GM18519 (cell line): Measurements from ENCODE around the gene SLAMF6.
"Not testable (repeated sequence)": the region's sequence is repeated elsewhere in the genome, so short reads cannot be mapped to it uniquely, and the experiment has no call there.

Experiments used
- ATAC-seq: cut with Tn5 transposase; IDR thresholded peaks from one replicate; pipeline ENCODE4 v1.9.1; 2021; ENCODE audit warnings: mild to moderate bottlenecking, moderate library complexity; ENCODE audit not compliant: unreplicated experiment, low FRiP score

SLAMF6 gene

DNA sequence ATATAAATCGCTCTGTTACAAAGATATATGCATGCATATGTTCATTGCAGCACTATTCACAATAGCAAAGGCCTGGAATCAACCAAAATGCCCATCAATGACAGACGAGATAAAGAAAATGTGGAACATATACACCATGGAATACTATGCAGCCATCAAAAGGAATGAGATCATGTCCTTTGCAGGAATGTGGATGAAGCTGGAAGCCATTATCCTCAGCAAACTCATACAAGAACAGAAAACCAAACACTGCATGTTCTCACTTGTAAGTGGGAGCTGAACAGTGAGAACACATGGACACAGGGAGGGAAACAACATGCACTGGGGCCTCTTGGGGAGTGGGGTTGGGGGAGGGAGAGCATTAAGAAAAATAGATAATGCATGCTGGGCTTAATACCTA is 5.5 kb downstream of the SLAMF6 start:
- not testable (repeated sequence) for ATAC-seq

GRCh38 chr1:160515908-160516307 is 7.1 kb downstream of the SLAMF6 start:
- not testable (repeated sequence) for ATAC-seq

- no peak for ATAC-seq
Observed at GRCh38 chr1:160504651-160505050, 18.4 kb downstream of the SLAMF6 start.

DNA sequence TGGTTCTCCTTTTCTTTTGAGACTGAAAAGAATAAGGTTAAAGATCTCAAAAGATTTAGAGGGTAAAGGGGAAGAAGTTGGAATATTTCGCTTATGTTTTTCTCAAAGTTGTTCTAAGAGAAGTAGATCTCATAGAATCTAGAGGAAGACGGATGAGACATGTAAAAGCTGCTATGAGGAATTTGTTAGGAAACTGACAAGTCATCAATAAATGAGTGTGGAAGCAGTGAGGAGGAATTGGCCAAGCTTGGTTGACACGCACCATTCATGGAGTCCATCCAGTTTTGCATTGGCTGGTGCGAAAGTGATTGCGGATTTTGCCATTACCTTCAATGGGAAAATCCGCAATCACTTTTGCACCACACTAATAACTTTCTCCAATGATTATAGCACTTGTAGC is 20.0 kb downstream of the SLAMF6 start:
- no peak for ATAC-seq

DNA sequence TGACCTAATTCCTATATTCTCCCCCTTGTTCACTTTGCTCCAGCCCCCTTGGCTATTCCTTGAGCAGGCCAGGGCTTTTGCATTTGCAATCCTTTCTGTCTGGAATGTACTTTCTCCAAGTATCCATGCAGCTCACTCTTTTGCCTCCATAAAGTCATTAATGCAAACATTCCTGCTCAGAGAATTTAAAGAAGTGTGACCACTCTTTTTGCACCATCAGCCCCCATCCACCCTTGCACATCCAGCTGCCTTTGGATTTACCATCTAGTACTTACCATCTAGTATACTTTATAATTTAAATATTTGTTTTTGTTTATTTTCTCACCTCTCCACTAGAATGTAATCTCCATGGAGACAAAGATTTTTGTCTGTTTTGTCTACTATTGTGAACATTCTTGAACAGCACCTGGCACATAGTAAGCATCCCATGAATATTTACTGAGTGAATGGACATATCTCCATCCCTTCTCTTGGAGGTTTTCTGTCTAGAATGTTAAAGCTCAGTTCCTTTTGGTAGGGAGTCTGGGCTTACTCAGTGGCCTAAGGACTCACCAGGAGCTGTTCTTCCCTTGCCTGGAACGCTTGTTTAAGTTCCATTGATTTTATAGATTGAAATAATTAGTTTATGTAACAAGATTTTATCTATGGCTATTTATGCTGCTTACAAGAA is 22.6 kb downstream of the SLAMF6 start:
- no peak for ATAC-seq

DNA sequence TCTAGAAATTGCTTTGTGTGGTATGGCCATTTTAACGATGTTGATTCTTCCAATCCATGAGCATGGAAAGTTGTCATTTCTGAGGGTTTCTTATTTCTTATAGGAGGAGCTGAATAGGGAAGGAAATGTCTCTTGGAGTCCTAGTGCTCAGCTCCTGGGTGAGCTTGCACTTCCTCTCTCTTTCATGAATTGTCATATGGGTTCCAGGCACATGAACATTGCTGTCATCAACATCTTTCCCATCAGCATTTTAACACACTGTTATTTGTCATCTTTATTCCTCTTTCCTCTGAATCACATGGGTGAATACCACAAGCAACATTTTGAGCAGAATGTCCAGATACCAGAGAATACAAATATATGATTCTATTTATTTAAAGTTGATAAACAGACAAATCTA is 23.4 kb downstream of the SLAMF6 start:
- ATAC-seq = no peak

DNA sequence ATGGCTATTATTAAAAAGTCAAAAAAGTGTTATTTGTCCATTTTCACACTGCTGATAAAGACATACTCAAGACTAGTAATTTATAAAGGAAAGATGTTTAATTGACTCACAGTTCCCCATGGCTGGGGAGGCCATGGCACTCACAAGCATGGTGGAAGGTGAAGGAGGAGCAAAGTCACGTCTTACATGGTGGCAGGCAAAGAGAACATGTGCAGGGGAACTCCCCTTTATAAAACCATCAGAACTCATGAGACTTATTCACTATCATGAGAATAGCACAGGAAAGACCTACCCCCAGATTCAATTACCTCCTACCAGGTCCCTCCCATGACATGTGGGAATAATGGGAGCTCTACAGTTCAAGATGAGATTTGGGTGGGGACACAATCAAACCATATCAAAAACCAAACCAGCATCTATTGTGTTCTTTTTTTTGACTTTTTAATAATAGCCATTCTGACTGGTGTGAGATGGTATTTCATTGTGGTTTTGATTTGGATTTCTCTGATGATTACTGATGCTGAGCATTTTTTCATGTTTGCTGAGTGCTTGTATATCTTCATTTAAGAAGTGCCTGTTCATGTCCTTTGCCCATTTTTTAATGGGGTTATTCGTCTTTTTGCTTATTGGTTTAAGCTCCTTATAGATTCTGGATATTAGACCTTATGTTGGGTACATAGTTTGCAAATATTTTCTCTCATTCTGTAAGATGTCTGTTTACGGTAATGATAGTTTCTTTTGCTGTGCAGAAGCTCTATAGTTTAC is 24.6 kb downstream of the SLAMF6 start:
- ATAC-seq = not testable (repeated sequence)

GRCh38 chr1:160496334-160496733 is 26.7 kb downstream of the SLAMF6 start:
- ATAC-seq = no peak

DNA sequence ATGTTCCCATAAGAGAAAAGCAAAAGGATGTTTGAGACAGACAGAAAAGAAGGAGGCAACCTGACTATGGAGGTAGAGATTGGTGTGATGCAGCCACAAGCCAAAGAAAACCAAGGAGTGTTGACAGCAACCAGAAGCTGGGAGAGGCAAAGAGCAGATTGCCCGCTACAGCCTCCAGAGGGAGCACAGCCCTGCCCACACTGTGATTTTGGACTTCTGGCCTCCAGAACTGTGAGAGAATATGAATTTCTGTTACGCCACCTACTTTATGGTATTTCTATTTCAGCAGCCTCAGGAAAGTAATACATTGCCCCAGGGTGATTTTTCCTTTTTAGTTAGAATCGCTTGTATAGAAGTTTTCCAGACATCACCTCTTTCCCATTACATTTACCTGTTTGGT is 28.4 kb downstream of the SLAMF6 start:
- ATAC-seq = no peak

DNA sequence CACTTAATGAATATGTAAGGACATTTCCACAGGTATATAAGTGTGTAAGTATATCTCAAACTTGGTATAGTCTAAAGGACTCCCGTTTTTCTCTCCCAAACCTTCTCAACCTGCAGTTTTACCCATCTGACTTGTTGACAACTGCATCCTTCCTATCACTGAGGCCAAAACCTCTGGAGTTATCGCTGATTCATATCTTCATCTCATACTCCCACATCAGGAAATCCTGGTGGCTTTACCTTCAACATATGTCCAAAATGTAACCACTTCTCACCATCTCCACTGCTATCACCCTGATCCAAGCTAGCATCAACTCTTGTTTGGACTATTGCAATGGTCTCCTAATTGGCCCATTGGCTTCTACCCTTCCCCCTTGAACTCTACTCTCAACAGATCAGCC is 30.4 kb downstream of the SLAMF6 start:
- no peak for ATAC-seq

DNA sequence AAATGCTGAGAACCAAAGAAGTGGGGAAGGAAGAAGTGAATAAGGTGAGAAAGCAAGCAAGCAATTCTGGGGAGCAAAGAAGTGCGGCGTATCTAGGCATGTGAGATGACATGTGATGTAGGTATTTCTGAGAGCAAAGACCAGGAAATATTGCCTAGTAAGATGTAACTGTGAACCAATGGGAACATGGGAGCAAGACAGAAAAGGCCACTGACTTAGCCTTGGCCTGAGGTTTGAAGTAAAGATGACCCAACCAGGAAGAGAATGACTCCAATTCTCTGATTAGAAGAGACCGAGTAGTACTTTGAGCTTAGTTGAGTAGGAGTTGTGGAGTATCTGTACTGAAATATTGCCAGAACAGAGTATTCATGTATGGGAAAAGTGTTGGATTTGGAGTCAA is 31.1 kb downstream of the SLAMF6 start:
- no peak for ATAC-seq

- no peak for ATAC-seq
Observed at GRCh38 chr1:160491017-160491416, 32.0 kb downstream of the SLAMF6 start.

DNA sequence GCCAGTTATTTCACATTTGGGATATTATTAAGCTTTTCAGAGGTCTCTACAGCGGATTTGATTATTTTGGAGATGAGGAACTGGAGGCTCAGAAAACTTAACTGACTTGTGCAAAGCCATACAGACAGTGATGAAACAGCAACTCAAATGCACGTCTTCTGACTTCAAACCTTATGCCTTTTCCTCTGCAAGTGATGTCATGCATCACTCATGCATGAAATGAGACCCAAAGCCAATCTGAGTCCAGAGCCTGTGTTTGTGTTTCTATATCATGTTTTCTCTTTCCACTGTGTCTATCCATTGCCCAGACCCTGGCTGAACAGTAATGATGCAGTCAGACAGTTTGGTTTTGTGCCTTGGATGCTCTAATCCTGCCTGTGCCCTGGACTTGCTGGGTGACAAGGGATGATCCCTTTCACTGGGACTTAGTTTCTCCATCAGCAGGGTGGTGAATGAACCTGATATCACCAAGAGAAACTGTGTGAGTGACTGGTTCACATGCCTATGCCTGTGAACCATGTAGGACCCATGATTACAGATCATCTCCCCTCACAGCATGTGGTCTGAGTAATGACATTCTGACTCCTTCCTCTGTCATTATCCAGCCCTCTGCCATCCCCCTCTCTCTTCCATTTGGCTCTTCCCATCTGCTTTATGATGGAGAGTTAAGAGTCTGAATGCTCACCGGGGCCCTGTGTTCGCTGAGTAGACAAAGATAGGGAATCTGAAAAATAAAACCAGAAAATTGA is 33.4 kb downstream of the SLAMF6 start:
- no peak for ATAC-seq

DNA sequence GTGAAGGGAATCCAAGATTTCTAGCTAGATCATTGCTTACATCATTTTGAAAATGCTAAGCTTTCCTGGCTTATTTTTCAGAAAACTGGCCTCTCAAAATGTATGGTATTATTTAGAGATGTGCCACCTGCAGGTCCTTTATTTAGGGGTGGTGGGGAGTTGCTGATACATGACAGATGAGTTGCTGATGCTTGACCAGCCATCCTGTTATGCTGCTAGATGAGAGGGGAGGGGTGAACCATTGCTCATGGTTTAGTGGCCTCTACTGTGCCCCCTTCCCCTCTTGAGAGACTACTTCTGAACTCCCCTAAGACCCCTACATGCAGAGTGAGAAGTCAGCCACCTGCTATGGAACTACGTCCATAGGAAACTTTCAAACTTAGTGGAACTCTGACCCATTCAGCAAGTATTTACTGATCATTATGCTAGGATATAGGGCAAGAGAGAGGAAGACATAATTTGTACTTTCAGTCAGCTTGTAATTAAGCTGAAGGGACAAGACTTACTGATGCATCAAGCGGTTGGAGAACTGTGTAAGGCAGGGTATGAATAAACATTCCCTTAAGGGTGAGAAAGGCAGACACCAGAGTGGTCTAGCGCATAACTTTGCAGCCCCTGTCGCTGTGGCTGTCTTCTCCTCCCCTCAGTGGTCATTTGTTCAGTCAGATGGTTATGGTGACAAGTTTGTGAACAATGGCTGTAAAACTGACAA is 34.6 kb downstream of the SLAMF6 start:
- no peak for ATAC-seq

DNA sequence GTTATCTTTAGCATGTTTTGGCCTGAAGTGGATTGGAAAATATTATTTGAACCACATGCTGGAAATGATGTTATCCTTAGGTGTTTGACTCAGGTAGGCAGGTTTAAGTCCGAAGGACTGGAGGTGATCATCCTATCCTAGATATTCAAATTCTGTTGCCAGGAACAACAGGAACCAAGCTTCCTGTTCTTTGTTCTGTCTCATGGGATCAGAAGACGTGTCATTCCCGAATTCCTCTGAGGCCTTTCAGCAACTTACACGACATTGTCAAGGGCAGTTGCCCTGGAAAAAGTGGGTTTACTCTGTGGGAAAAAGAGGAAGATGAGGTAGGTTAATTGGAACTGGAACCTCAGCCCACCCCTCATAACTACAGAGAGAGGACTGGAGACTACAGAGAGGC is 36.6 kb downstream of the SLAMF6 start:
- no peak for ATAC-seq

- no peak for ATAC-seq
Observed at GRCh38 chr1:160483505-160484185, 39.4 kb downstream of the SLAMF6 start.

DNA sequence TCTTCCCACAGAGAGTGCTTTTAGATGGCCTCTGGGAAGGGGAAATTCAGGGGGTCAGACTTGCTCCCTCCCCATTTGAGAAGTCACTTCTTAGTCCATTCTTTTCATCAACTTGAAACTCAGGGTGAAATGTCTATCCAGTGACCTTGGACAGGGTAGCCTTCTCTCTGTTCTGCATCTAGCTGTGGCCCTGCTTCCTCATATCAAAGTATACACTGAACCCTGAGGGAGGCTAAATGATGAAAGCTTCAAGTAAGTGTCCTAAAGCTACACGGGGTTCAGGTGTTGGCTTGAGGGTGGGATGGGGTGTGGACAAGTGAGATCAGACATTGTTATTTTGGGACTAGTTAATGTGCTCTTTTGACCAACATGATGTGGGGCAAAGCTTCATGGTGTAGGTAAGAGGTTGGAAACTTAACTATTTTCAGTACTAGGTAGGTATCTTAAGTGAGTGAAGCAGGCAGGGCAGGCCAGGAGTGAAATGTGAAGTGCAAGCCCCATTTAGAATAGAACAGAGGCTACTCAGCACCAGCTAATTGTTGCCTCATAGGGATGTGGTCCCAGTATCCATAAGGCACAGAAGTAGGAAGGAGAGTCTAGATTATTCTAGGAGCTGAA is 41.0 kb downstream of the SLAMF6 start:
- no peak for ATAC-seq

DNA sequence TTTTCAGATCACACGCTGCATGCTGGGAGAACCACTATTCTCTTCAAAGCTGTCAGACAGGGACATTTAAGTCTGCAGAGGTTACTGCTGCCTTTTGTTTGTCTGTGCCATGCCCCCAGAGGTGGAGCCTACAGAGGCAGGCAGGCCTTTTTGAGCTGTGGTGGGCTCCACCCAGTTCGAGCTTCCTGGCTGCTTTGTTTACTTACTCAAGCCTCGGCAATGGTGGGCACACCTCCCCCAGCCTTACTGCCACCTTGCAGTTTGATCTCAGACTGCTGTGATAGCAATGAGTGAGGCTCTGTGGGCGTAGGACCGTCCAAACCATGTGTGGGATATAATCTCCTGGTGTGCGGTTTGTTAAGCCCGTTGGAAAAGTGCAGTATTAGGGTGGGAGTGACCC is 42.3 kb downstream of the SLAMF6 start:
- not testable (repeated sequence) for ATAC-seq

- ATAC-seq = not testable (repeated sequence)
Observed at GRCh38 chr1:160479091-160479490, 44.0 kb downstream of the SLAMF6 start.
